Ishikawa (cell line): ENCODE data around the gene CFAP92.

ENCODE experiments used
- CEBPB ChIP-seq: IDR thresholded peaks from 2 replicates; pipeline ENCODE4 v1.6.1; 2012
- CREB1 ChIP-seq: IDR thresholded peaks from 2 replicates; pipeline ENCODE4 v1.6.1; 2012; ENCODE audit warnings: low read depth
- EGR1 ChIP-seq: IDR thresholded peaks from 2 replicates; pipeline ENCODE4 v1.6.1; 2012
- EP300 ChIP-seq: IDR thresholded peaks from 2 replicates; pipeline ENCODE4 v1.6.1; 2012; ENCODE audit warnings: borderline replicate concordance
- FOXM1 ChIP-seq: IDR thresholded peaks from 2 replicates; pipeline ENCODE4 v1.6.1; 2012; ENCODE audit warnings: low read depth, borderline replicate concordance
- NFIC ChIP-seq: IDR thresholded peaks from 2 replicates; pipeline ENCODE4 v1.6.1; 2012
- RAD21 ChIP-seq: IDR thresholded peaks from 2 replicates; pipeline ENCODE4 v1.6.1; 2012; ENCODE audit warnings: low read depth
- TAF1 ChIP-seq: IDR thresholded peaks from 2 replicates; pipeline ENCODE4 v1.6.1; 2012; ENCODE audit warnings: low read depth, mild to moderate bottlenecking
- TCF12 ChIP-seq: IDR thresholded peaks from 2 replicates; pipeline ENCODE4 v1.6.1; 2012; ENCODE audit warnings: low read depth
- TEAD4 ChIP-seq: IDR thresholded peaks from 2 replicates; pipeline ENCODE4 v1.6.1; 2012
- YY1 ChIP-seq: IDR thresholded peaks from 2 replicates; pipeline ENCODE4 v1.6.1; 2012; ENCODE audit warnings: low read depth
- ZBTB7A ChIP-seq: IDR thresholded peaks from 2 replicates; pipeline ENCODE4 v1.6.1; 2012; ENCODE audit warnings: low read depth
- TF ChIP-seq, protein P1 (sequence below): IDR thresholded peaks from 2 replicates; pipeline ENCODE4 v1.6.1; 2012
- TF ChIP-seq, protein P2 (sequence below): IDR thresholded peaks from 2 replicates; pipeline ENCODE4 v1.6.1; 2012; ENCODE audit warnings: low read depth, mild to moderate bottlenecking
- TF ChIP-seq, protein P3 (sequence below): IDR thresholded peaks from 2 replicates; pipeline ENCODE4 v1.6.1; 2012

Gene CFAP92

DNA sequence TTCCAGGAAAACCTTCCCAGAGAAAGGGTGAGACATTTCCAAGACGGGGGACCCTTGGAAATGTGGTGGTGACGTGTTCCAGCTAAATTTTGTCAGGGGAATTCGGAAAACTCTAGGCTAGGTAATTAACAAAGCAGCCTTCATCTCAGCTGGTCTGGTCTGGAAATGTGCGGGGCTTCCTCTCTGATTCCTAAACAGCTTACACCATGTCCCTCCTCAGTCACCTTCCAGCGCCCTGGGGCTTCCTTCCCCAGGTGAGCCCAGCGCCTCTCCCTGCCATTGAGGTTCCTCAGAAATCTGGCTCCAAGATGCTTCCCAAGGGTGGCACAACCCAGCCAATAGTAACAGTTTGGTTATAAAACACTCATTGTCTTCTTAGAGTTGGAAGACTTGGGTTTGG, 113.9 kb downstream of the CFAP92 start:
- TF ChIP-seq CREB1, result no peak
- no peak for TF ChIP-seq TAF1
- TF ChIP-seq TEAD4, result no peak
- TF ChIP-seq EP300, result no peak
- no peak for TF ChIP-seq RAD21
- TF ChIP-seq ZBTB7A, result no peak
- no peak for TF ChIP-seq CEBPB
- TF ChIP-seq NFIC, result no peak
- TF ChIP-seq EGR1, result no peak
- no peak for TF ChIP-seq YY1
- TF ChIP-seq, protein P1, sequence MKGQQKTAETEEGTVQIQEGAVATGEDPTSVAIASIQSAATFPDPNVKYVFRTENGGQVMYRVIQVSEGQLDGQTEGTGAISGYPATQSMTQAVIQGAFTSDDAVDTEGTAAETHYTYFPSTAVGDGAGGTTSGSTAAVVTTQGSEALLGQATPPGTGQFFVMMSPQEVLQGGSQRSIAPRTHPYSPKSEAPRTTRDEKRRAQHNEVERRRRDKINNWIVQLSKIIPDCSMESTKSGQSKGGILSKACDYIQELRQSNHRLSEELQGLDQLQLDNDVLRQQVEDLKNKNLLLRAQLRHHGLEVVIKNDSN, result no peak
- TF ChIP-seq FOXM1, result no peak
- no peak for TF ChIP-seq TCF12
- TF ChIP-seq, protein P2, sequence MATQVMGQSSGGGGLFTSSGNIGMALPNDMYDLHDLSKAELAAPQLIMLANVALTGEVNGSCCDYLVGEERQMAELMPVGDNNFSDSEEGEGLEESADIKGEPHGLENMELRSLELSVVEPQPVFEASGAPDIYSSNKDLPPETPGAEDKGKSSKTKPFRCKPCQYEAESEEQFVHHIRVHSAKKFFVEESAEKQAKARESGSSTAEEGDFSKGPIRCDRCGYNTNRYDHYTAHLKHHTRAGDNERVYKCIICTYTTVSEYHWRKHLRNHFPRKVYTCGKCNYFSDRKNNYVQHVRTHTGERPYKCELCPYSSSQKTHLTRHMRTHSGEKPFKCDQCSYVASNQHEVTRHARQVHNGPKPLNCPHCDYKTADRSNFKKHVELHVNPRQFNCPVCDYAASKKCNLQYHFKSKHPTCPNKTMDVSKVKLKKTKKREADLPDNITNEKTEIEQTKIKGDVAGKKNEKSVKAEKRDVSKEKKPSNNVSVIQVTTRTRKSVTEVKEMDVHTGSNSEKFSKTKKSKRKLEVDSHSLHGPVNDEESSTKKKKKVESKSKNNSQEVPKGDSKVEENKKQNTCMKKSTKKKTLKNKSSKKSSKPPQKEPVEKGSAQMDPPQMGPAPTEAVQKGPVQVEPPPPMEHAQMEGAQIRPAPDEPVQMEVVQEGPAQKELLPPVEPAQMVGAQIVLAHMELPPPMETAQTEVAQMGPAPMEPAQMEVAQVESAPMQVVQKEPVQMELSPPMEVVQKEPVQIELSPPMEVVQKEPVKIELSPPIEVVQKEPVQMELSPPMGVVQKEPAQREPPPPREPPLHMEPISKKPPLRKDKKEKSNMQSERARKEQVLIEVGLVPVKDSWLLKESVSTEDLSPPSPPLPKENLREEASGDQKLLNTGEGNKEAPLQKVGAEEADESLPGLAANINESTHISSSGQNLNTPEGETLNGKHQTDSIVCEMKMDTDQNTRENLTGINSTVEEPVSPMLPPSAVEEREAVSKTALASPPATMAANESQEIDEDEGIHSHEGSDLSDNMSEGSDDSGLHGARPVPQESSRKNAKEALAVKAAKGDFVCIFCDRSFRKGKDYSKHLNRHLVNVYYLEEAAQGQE, result no peak
- TF ChIP-seq, protein P3, sequence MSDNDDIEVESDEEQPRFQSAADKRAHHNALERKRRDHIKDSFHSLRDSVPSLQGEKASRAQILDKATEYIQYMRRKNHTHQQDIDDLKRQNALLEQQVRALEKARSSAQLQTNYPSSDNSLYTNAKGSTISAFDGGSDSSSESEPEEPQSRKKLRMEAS, result no peak

DNA sequence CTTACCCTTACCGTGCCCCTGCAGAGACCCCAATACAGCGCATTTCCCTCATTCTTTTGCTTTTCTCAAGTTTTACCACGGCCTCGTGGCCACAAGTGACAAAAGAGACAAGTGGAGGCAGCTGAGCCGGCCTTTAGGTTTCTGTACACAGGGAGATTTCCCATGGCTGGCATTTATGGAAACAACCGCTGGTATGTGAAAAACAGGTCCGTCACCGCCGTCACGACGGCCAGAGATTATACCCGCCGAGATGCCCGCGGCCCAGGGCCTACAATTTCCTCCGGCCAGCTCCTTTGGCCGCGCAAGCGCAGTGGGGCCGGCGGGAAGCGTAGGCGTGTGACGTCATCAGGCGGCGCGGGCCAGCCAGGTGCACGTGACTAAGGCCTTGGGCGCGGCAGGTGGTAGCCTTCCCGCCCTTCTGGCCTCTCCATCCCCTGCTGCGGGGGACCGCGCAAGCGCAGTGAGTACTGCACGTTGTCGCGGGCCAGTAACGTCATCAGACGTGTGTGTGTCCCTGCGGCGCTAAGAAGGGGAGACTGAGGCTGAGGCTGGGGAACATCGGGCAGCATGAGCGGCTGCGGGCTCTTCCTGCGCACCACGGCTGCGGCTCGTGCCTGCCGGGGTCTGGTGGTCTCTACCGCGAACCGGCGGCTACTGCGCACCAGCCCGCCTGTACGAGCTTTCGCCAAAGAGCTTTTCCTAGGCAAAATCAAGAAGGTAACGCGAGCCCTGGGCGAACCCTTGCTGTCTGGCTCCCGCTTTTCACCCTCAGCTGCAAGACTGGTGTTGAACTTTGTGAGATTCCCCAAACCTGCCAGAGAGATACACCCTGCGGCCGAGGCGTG, 114.5 kb downstream of the CFAP92 start, which contains the start of gene ACAD9:
ACAD9 (plus strand) TSS at position 496 of the 845 bp plus-strand sequence; CDS start at position 568, 72 bp downstream.
- TF ChIP-seq EGR1 (peak; percentile 99), RAD21 (no peak), CEBPB (no peak), FOXM1 (0 out of 2 replicates have a peak, but pooled peaks have one; percentile 16), CREB1 (peak; percentile 94), YY1 (peak; percentile 59; the same call in 1 of the 2 replicates), TAF1 (peak; percentile 93), ZBTB7A (no peak), EP300 (0 out of 2 replicates have a peak, but pooled peaks have one; percentile 21), TEAD4 (no peak), TCF12 (peak; percentile 72), NFIC (0 out of 2 replicates have a peak, but pooled peaks have one; percentile 21)
- TF ChIP-seq, protein P2, result no peak
- TF ChIP-seq, protein P1, result peak; percentile 98
- TF ChIP-seq, protein P3, result peak; percentile 98

DNA sequence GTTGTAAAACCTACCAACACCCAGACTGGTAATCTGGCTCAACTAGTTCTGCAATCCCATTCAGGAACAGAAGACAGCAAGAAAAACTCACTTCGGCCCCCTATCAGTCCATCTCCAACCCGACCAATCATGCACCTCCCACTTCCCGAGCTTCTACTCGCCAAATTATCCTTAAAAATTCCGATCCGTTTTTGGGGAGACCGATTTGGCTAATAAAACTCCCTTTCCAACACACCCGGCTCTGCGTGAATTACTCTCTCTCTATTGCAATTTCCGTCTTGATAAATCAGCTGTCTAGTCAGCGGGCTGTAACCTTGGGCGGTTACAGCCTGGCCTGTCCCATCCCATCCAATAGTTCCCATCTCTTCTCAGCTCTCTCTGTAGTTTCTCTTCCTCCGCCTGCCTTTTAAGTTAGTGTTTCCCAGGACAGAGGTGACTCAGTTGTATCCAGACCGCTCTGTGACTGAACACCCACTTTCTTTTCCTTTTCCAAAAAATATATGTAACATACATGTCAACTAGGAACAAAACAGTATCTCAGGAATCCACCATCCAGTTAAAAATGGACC, 115.2 kb downstream of the CFAP92 start:
- TF ChIP-seq TEAD4 (no peak), NFIC (no peak), RAD21 (no peak), TCF12 (no peak), YY1 (no peak)
- TF ChIP-seq, protein P1, result no peak
- TF ChIP-seq, protein P3, result no peak

DNA sequence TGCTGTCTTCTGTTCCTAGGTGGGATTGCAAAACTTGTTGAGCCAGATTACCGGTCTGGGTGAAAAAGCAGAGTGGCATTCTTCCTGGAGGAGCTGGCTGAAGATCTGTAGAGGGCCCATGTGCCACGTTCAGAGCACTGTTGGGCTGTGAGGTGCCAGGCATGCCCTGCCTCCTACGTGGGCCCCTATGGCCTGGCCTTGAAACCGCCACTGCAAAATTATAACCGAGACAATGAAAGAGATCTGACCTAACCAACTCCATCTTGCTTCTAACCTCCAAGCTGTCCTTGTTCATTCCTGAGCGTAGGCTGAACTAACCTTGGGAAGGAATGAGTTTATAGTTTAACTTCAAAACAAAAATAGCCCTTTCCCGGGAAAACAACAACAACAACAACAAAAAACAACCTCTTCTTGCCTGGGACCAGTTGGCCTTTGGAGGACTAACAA, 115.8 kb downstream of the CFAP92 start:
- TF ChIP-seq EGR1 (no peak), TCF12 (no peak), TAF1 (no peak), ZBTB7A (no peak), CEBPB (no peak), NFIC (no peak), CREB1 (no peak), YY1 (no peak), TEAD4 (no peak), EP300 (no peak), RAD21 (no peak), FOXM1 (no peak)
- TF ChIP-seq, protein P2, result no peak
- TF ChIP-seq, protein P3, result no peak
- TF ChIP-seq, protein P1, result no peak
